ENCODE measurements around the gene ASMTL.

Gene ASMTL

DNA sequence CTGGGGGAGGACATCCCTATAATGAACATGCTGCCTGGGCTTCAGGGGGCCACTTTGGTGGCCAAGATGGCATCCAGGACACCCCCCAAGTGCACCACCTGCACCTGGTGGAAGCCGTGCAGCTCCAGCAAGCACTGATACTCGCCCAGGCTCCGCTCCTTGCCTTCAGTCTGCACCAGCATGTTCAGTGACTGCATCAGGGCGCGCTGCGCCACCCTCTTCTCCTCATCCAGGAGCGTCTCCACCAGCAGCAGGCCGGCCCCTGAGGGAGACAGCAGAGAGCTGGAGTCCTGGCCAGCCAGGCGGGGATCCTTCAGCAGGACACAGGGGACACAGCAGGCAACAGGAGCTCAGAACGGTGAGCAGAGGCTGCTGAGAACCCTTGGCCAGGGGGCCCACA is 49.5 kb downstream of the ASMTL start:
- no peak for DNase-seq (ENCODE audit: low read depth)

- DNase-seq (ENCODE audit: low read depth), result no peak
Measured at GRCh38 chrX:1401611-1402430, 50.9 kb downstream of the ASMTL start.

DNA sequence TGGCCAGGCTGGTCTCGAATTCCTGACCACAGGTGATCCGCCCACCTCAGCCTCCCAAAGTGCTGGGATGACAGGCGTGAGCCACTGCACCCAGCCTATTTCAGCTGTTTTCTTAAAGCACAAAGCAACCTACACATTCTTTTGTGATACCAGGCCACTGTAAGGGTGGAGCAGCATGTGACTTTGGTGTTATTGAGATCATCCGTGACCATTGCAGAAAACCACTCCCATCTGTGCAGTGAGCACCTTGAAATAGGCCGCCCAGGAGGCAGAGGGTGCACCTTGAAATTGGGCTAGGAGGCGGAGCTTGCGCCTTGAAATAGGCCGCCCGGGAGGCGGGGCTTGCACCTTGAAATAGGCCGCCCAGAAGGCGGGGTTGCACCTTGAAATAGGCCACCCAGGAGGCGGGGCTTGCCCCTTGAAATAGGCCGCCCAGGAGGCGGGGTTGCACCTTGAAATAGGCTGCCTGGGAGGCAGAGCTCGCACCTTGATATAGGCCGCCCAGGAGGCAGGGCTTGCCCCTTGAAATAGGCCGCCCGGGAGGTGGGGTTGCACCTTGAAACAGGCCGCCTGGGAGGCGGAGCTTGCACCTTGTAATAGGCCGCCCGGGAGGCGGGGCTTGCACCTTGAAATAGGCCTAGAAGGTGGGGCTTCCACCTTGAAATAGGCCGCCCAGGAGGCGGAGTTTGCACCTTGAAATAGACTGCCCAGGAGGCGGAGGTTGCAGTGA is 51.8 kb downstream of the ASMTL start:
- DNase-seq (ENCODE audit: low read depth), result no peak

- DNase-seq (ENCODE audit: low read depth), result no peak
Measured at GRCh38 chrX:1400049-1400448, 52.7 kb downstream of the ASMTL start.

GRCh38 chrX:1398431-1399340 is 54.0 kb downstream of the ASMTL start:
- DNase-seq (ENCODE audit: low read depth), result no peak

DNA sequence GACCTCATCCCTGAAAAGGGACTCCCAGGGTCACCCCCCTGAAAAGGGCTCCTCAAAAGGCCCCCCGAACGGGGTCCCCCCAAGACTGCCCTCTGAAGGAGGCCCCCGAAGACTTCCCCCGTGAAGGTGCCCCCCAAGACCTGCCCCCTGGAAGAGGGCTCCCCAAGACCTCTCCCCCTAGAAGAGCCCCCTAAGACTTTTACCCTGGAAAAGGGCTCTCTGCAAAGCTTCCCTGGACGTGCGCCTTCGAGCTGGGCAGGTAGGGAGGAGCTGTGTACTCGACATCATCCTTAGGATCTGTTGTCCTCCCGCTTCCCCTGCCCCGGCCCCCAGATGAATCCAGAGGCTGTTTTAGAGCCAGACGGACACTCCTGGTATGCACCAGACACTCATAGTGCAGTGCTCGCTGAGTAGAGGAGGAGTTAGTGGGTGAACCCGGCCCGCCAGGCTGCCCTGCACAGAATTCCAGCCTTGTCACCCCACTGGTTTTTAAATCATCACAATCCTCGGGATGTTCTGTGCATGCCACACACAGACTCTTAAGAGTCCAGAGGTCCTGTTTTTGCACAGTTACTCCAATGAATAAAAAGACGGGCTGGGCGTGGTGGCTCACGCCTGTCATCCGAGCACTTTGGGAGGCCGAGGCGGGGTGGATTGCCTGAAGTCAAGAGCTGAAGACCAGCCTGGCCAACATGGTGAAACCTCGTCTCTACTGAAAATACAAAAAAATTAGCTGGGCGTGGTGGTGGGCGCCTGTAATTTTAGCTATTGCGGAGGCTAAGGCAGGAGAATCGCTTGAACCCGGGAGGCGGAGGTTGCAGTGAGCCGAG is 55.1 kb downstream of the ASMTL start:
- DNase-seq (ENCODE audit: low read depth), result no peak

DNA sequence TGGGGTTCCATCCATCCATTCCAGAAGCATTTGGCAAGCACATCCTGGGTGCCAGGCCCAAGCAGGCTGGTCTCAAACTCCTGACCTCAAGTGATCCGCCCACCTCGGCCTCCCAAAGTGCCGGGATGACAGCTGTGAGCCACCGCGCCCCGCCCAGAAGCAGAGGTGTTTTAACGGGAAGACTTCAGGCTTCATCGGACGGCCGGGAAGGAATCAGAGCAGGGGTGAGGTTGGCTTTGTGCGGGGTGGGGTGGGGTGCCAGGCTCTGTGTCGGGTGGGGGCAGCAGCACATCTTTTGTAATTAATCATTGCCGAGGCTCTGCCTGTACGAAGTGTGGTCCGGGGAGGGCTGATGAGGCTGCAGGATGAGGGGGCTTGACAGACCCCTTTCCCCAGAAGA is 55.7 kb downstream of the ASMTL start:
- no peak for DNase-seq (ENCODE audit: low read depth)

DNA sequence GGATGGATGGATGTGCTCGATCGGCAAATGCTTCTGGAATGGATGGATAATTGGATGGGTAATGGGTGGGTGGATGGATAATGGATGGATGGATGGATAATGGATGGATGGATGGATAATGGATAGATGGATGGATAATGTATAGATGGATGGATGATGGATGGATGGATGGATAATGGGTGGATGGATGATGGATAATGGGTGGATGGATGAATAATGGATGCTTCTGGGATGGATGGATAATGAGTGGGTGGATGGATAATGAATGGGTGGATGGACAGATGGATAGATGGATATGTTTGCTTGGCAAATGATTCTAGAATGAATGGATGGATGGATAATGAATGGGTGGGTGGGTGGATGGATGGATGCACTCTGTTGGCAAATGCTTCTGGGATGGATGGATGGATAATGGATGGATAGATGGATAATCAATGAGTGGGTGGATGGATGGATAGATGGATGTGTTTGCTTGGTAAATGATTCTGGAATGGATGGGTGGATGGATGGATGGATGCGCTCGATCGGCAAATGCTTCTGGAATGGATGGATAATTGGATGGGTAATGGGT is 57.0 kb downstream of the ASMTL start:
- no peak for DNase-seq (ENCODE audit: low read depth)

GRCh38 chrX:1394731-1395501 is 57.8 kb downstream of the ASMTL start:
- no peak for DNase-seq (ENCODE audit: low read depth)

- no peak for DNase-seq (ENCODE audit: low read depth)
Measured at GRCh38 chrX:1393871-1394615, 58.7 kb downstream of the ASMTL start.

DNA sequence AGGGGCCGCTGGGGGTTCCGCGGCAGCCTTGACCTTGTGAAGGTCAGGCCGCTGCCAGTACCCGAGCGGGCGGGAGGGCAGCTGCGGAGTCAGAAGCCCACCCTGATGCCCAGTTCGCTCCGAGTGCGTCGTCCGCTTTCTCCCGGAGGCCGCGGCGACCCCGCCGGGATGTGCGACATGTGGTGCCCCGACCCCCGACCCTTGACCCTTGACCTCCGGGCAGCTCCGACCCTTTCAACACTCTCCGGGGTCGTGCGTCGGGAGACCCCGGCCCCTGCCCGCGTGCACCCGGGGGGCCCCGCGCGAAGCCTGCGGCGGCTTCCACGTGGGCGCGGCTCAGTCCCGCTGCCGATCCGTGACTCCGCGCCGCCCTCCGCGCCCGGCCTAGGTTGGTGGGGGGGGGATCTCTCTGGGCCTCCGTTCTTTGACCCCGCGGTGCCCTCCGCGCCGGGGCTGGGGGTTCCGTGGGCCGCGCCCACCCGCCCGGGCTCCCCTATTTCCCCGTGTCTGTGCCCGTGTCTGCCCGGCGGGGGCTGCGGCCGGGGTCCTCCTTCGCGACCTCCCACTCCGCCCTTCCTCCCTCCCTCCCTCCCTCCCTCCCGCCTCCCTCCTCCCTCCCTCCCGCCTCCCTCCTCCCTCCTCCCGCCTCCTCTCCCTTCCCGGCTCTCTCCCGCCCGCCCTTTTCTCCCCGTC is 60.2 kb downstream of the ASMTL start:
- peak; percentile 54 for DNase-seq (ENCODE audit: low read depth)

DNA sequence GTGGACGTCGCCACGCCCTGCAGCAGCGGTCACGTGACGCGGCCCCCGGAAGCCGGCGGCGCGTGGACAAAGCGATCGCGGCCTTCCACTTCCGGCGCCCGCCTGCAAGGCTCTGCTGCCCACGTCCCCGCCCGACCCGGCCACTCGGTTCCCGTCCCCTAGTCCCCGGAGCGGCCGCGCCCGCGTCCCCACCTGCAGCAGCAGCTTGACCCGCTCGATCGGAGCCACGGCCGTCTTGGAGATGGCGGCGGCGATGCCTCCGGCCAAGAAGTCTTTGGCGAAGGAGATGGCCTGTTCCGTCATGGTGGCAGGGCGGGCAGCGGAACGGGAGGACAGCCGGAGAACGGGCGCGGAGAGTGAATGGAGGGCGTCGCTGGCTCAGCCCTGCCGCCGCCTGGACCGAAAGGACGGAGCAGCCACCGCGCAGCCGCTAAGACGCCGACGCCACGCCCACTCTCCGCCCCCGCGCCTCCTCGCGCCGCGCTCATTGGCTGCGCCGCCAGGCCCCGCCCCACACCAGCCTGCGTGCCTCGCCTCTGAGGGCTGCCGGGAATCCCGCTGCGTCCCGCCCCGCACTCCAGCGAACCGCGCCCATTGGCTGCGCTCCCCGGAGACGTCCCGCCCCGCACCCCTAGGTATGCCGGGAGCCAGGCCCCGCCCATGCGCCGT is 60.9 kb downstream of the ASMTL start, which contains the start of gene SLC25A6:
Gene SLC25A6, minus strand, starts transcription at position 407 of the 669 bp plus-strand sequence. Its CDS starts 104 bp downstream, at position 303.
- peak; percentile 92 for DNase-seq (ENCODE audit: low read depth)

DNA sequence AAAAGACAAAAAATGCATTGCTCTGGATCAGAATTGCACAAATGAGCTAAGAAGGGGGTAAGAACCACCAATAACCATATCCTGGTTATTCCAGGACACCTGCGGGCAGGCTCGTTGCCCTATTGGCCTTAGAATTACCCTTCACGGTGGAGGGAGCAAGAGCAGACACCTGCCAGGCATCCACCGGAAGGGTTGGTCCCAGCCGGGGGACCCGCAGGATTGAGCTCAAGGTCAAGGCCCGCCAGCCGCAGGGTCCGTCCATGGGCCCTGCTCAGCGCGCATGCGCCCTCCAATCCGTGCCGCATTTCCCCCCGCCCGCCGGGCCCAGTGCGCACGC is 61.4 kb downstream of the ASMTL start:
- no peak for DNase-seq (ENCODE audit: low read depth)

- no peak for DNase-seq (ENCODE audit: low read depth)
Measured at GRCh38 chrX:1390621-1391369, 61.9 kb downstream of the ASMTL start.

- DNase-seq (ENCODE audit: low read depth), result no peak
Measured at GRCh38 chrX:1389993-1390285, 62.8 kb downstream of the ASMTL start.

DNA sequence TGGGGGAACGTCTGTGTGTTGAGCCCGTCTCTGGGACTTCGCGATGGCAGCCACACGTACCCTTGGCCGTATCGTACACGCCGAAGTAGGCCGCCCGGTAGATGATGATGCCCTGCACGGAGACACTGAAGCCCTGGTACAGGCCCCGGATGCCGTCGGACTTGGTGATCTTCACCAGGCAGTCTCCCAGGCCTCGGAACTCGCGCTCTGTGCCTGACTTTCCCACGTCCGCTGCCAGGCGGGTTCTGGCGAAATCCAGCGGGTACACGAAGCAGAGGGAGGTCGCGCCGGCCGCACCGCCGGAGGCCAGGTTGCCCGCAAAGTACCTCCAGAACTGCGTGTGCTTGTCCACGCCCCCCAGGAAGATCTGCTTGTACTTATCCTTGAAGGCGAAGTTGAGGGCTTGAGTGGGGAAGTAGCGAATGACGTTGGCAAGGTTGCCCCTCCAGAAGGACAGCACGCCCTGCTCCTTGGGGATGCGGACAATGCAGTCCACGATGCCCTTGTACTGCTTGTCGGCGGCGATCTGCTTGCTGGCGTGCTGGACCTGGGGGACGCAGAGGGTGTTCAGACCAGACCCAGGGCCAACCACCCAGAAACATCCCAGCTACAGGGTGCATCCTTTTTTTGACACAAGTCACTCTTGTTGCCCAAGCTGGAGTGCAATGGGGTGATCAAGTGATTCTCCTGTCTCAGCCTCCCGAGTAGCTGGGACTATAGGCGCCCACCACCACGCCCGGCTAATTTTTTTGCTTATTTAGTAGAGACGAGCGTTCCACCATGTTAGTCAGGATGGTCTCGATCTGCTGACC is 63.3 kb downstream of the ASMTL start:
- DNase-seq (ENCODE audit: low read depth), result no peak

- no peak for DNase-seq (ENCODE audit: low read depth)
Measured at GRCh38 chrX:1388651-1389050, 64.1 kb downstream of the ASMTL start.
